Cardiac fibroblast (primary cell): ENCODE results near the gene TMEM256.

ENCODE experiments used
- DNase-seq, 2 donors: peaks; one replicate each; pipeline versions ENCODE4 v3.0.0 to v3.0.0-alpha.2; 2010; ENCODE audit warnings: low read depth in 2 of 2
- H3K4me3 ChIP-seq, 2 donors: replicated peaks in 1 of 2; 1 replicate in 1 of 2; 2 replicates in 1 of 2; pipeline ENCODE4 v1.5.1; 2011; ENCODE audit warnings: low read depth in 2 of 2, low read length in 2 of 2, mild to moderate bottlenecking in 2 of 2, moderate library complexity in 1 of 2
- TF ChIP-seq, protein P1 (sequence below): IDR thresholded peaks from one replicate; pipeline ENCODE4 v1.5.1; 2011; ENCODE audit warnings: low read depth, mild to moderate bottlenecking, low read length, inconsistent platforms

The TMEM256 gene

DNA sequence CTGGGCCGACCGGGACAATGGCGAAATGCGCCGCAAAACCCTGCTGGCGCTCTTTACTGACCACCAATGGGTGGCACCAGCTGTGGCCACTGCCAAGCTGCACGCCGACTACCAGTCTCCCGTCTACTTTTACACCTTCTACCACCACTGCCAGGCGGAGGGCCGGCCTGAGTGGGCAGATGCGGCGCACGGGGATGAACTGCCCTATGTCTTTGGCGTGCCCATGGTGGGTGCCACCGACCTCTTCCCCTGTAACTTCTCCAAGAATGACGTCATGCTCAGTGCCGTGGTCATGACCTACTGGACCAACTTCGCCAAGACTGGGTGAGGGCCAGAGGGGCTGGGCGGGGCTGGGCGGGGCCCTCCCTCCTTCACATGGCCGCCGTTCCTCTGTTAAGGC, 11.9 kb upstream of the TMEM256 start:
- H3K4me3 ChIP-seq = no peak overlapping the region
- DNase-seq = no peak
- TF ChIP-seq, protein P1, sequence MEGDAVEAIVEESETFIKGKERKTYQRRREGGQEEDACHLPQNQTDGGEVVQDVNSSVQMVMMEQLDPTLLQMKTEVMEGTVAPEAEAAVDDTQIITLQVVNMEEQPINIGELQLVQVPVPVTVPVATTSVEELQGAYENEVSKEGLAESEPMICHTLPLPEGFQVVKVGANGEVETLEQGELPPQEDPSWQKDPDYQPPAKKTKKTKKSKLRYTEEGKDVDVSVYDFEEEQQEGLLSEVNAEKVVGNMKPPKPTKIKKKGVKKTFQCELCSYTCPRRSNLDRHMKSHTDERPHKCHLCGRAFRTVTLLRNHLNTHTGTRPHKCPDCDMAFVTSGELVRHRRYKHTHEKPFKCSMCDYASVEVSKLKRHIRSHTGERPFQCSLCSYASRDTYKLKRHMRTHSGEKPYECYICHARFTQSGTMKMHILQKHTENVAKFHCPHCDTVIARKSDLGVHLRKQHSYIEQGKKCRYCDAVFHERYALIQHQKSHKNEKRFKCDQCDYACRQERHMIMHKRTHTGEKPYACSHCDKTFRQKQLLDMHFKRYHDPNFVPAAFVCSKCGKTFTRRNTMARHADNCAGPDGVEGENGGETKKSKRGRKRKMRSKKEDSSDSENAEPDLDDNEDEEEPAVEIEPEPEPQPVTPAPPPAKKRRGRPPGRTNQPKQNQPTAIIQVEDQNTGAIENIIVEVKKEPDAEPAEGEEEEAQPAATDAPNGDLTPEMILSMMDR = no peak

DNA sequence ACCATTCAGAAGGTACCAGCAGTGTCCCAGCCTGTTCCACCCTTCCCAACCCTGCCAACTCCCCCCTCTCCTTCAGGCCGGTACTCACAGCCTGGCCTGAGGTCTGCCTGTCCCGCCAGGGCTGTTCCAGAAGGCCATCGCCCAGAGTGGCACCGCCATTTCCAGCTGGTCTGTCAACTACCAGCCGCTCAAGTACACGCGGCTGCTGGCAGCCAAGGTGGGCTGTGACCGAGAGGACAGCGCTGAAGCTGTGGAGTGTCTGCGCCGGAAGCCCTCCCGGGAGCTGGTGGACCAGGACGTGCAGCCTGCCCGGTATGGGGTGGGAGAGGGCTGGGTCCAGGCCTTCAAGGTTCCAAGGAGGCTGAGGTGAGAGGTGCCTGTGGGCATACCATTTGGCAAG, 10.9 kb upstream of the TMEM256 start:
- DNase-seq = no peak
- TF ChIP-seq, protein P1 = no peak
- H3K4me3 ChIP-seq = no peak overlapping the region

DNA sequence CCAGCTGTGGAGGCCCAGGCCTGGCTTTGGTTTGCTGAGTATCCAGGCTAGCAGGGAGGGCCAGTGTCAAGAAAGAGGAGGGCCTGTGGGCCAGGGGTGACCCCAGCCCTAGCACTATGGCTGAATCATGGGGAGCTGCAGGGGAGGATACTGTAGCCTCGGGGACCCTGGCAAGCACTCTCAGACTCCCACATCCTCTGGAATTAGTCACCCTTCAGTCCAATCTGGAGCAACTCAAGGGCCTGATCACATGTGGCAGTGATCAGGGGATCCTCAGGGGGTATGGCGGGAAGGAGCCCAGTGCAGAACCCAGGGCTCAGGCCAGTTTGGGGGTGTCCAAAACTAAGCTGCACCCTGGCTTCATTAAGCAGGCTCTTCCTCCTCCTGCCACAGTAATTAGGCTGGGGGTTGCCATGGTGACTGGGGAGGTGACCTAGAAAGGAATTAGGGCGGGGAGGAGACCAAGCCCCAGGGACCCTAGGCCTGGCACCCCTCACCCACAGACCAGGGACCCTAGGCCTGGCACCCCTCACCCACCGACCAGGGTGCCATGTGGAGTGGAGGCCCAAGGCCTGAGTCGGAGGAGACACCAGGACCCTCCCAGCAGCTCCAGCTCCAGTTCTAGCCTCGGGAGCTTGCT, 9.6 kb upstream of the TMEM256 start:
- peak; percentile 33 to 41 for DNase-seq
- H3K4me3 ChIP-seq = no peak overlapping the region
- TF ChIP-seq, protein P1 = no peak

DNA sequence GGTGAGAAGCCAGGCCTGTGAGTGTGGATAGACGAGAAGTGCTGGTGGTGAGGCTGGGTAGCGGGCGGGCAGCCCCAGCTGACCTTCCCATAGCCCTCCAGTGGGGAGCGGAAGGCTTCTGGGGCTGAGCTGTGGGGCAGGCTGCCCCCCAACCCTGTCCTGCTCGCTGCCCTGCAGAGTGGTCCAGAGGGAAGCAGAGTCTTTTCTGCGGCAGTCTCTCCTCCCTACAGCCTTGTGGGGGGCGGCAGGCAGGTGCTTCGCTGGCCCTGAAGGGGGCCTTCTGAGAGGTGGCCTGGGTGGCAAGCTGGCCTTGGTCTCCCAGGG, 7.5 kb upstream of the TMEM256 start:
- DNase-seq = no peak
- TF ChIP-seq, protein P1 = no peak
- H3K4me3 ChIP-seq = no peak overlapping the region

DNA sequence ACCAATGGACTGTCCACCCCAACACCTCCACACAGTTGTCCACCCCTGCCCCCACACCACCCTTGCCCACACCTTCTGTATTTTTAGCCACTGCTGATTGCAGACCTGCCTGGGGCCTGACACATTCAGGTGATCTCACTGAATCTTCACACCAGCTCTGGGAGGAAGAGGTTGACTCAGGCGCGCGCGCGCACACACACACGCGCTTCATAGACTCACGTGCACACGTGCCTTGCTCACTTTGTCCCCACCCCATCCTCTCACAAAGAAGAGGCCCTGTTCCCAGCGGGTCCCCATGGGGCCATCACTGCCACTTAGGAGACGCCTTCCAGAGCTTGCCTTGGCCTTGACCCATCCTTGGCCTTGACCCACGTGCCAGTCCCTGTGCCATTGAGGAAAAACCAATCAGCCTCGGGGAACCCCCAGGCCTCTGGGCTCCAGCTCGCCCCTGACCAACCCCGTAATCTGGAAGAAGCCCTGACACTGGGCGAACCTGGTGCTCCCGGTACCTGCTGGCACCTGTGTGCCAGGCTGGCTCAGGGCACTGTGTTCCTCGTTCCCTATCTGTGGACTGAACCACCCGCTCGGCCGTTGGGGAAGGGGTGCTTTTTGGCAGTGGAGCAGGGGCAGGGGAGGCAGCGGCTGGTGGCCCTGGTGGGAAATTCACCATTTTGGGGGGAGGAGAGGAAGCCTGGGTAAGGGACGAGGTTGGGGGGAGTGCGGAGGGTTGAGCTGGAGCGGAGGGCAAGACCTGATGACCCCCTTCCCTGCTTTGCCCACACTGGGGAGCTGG, 6.9 kb upstream of the TMEM256 start:
- TF ChIP-seq, protein P1 = no peak
- no peak for DNase-seq

DNA sequence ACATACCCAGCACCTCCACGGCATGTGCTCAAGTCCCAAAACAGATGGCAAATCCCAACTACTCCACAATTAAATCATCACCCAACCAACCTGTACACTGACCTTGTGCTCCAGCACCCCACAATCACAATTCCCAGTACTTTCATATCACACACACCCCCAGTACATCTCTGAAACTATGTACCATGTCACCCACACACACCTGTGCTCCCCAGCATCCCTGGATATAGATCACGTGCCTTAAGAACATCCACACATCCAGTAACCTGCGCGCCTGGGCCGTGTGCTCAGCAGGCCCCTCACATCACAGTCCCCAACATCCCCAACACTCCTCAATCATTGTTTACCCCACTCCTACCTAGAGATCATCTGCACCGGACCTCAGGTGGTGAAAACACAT, 5.8 kb upstream of the TMEM256 start:
- DNase-seq = no peak
- no peak overlapping the region for H3K4me3 ChIP-seq
- TF ChIP-seq, protein P1 = no peak

More for the DNA sequence above, 6.9 kb upstream of the TMEM256 start:
- H3K4me3 ChIP-seq = no peak overlapping the region
